SK-N-SH (cell line): Measurements from ENCODE around the gene NIPAL3. TPM values are rescaled to one million over a fixed set of nuclear protein-coding genes. Genes with fewer than 3 reads are reported as not detected.

Experiments used
- CTCF ChIA-PET: fragments of 300-600, 350-600 bp; formaldehyde crosslinking; extraction: SDS; loops from one replicate; lab custom pipeline; 2021; lab: Yijun Ruan, JAX
- POLR2A ChIA-PET: fragments of 350-600 bp; sonication (Branson Sonifier 250); formaldehyde crosslinking; extraction: SDS; loops from one replicate; lab custom pipeline; 2020; ENCODE audit warnings: antibody characterized with exemption, inconsistent platforms; lab: Yijun Ruan, JAX
- DNase-seq: peaks from one replicate; pipeline ENCODE4 v3.0.0; 2012
- H2AFZ ChIP-seq: fragments of 200-600 bp; sonication (generic); 2 replicates; pipeline ENCODE4 v1.8.1; 2016; ENCODE audit warnings: antibody characterized with exemption, mild to moderate bottlenecking, low read depth
- H3F3A ChIP-seq: fragments of 200-600 bp; sonication (generic); replicated peaks from 2 replicates; pipeline ENCODE3; 2016; ENCODE audit warnings: antibody characterized with exemption, mild to moderate bottlenecking; ENCODE audit not compliant: insufficient read depth
- H3K27ac ChIP-seq, 2 experiments: fragments of 200-500 bp in 1 of 2; fragments of 200-600 bp in 1 of 2; sonication (Bioruptor generic) in 1 of 2; sonication (generic), shearing (Covaris generic) in 1 of 2; 2 replicates each; pipeline versions ENCODE4 v1.5.1 to v1.6.1; 2014 to 2016; ENCODE audit warnings: low read depth in 2 of 2, inconsistent platforms in 1 of 2, low read length in 1 of 2, mild to moderate bottlenecking in 1 of 2, mixed read lengths in 1 of 2
- H3K27me3 ChIP-seq: fragments of 200-600 bp; sonication (generic), shearing (Covaris generic); 2 replicates; pipeline ENCODE4 v1.6.1; 2016; ENCODE audit warnings: mixed run types; ENCODE audit not compliant: insufficient read depth
- H3K36me3 ChIP-seq, 2 experiments: fragments of 200-500 bp in 1 of 2; fragments of 200-600 bp in 1 of 2; sonication (Bioruptor generic) in 1 of 2; sonication (generic) in 1 of 2; replicated peaks in 1 of 2; 2 replicates each; pipeline versions ENCODE3 to v1.5.1; 2014 to 2016; ENCODE audit warnings: low read length in 1 of 2, mild to moderate bottlenecking in 1 of 2; ENCODE audit not compliant: insufficient read depth in 2 of 2, control insufficient read depth in 1 of 2
- H3K4me1 ChIP-seq, 2 experiments: fragments of 200-500 bp in 1 of 2; fragments of 200-600 bp in 1 of 2; sonication (Bioruptor generic) in 1 of 2; sonication (generic), shearing (Covaris generic) in 1 of 2; 2 replicates each; pipeline versions ENCODE4 v1.5.1 to v1.6.1; 2014 to 2016; ENCODE audit warnings: low read depth in 1 of 2, low read length in 1 of 2, mixed run types in 1 of 2; ENCODE audit not compliant: insufficient read depth in 2 of 2, control insufficient read depth in 1 of 2
- H3K4me2 ChIP-seq: fragments of 200-600 bp; sonication (generic), shearing (Covaris generic); 2 replicates; pipeline ENCODE4 v1.6.1; 2017; ENCODE audit warnings: mixed run types
- H3K4me3 ChIP-seq, 2 experiments: fragments of 200-500 bp in 1 of 2; fragments of 200-600 bp in 1 of 2; sonication (Bioruptor generic) in 1 of 2; sonication (generic), shearing (Covaris generic) in 1 of 2; 2 replicates each; pipeline versions ENCODE4 v1.5.1 to v1.8.1; 2014 to 2016; ENCODE audit warnings: low read depth in 2 of 2, inconsistent platforms in 1 of 2, low read length in 1 of 2, mild to moderate bottlenecking in 1 of 2, mixed read lengths in 1 of 2, moderate library complexity in 1 of 2
- H3K79me2 ChIP-seq: fragments of 200-600 bp; sonication (generic); 2 replicates; pipeline ENCODE4 v1.8.1; 2017; ENCODE audit warnings: mild to moderate bottlenecking; ENCODE audit not compliant: insufficient read depth
- H3K9ac ChIP-seq: fragments of 200-600 bp; sonication (generic); 2 replicates; pipeline ENCODE4 v1.6.1; 2017; ENCODE audit warnings: mixed run types
- H3K9me2 ChIP-seq: fragments of 200-600 bp; sonication (generic); 2 replicates; pipeline ENCODE4 v1.6.1; 2017; ENCODE audit warnings: mixed run types
- H3K9me3 ChIP-seq: fragments of 200-600 bp; sonication (generic); 2 replicates; pipeline ENCODE4 v1.6.1; 2017; ENCODE audit warnings: mixed run types, mild to moderate bottlenecking, moderate library complexity
- H4K20me1 ChIP-seq: fragments of 200-600 bp; sonication (generic); 2 replicates; pipeline ENCODE4 v1.6.1; 2017; ENCODE audit warnings: mild to moderate bottlenecking, mixed run types; ENCODE audit not compliant: insufficient read depth
- ELF1 ChIP-seq: IDR thresholded peaks from 2 replicates; pipeline ENCODE4 v1.4.0; 2012
- FOXJ3 ChIP-seq: sonication (generic); formaldehyde crosslinking; IDR thresholded peaks from 2 replicates; pipeline ENCODE4 v1.5.1; 2020; ENCODE audit warnings: mild to moderate bottlenecking, missing genetic modification reagents
- GABPA ChIP-seq: IDR thresholded peaks from 2 replicates; pipeline ENCODE4 v1.4.0; 2012; ENCODE audit warnings: low read depth, mild to moderate bottlenecking
- GATA2 ChIP-seq: sonication (generic); formaldehyde crosslinking; IDR thresholded peaks from 2 replicates; pipeline ENCODE4 v1.5.0; 2020; ENCODE audit warnings: mild to moderate bottlenecking, missing genetic modification reagents
- IRF3 ChIP-seq: fragments of 150-350 bp; IDR thresholded peaks from 2 replicates; pipeline ENCODE4 v1.6.1; 2016; ENCODE audit warnings: mild to moderate bottlenecking, low read depth, low read length
- MXI1 ChIP-seq: IDR thresholded peaks from 2 replicates; pipeline ENCODE4 v1.6.1; 2012; ENCODE audit warnings: mild to moderate bottlenecking, low read depth, low read length, improper control_type of control experiment
- NFIC ChIP-seq: IDR thresholded peaks from 2 replicates; pipeline ENCODE4 v1.4.0; 2012; ENCODE audit warnings: borderline replicate concordance
- PBX3 ChIP-seq: IDR thresholded peaks from 2 replicates; pipeline ENCODE4; 2012
- POLR2AphosphoS5 ChIP-seq: IDR thresholded peaks from 2 replicates; pipeline ENCODE4 v1.6.1; 2012; ENCODE audit warnings: low read depth, low read length
- RCOR1 ChIP-seq: fragments of 150-350 bp; IDR thresholded peaks from 2 replicates; pipeline ENCODE4 v1.6.1; 2017; ENCODE audit warnings: antibody characterized with exemption, low read length
- RFX5 ChIP-seq: IDR thresholded peaks from 2 replicates; pipeline ENCODE4 v1.6.1; 2012; ENCODE audit warnings: mild to moderate bottlenecking, improper control_type of control experiment, low read length
- SIN3A ChIP-seq: IDR thresholded peaks from 2 replicates; pipeline ENCODE4 v1.6.1; 2012; ENCODE audit warnings: low read depth, mild to moderate bottlenecking, low read length, moderate library complexity, borderline replicate concordance
- SMC3 ChIP-seq: IDR thresholded peaks from 2 replicates; pipeline ENCODE4 v1.6.1; 2012; ENCODE audit warnings: low read depth, low read length, improper control_type of control experiment
- TEAD4 ChIP-seq: IDR thresholded peaks from 2 replicates; pipeline ENCODE4 v1.4.0; 2012; ENCODE audit warnings: mild to moderate bottlenecking, borderline replicate concordance; ENCODE audit not compliant: insufficient read depth
- USF1 ChIP-seq: IDR thresholded peaks from 2 replicates; pipeline ENCODE4 v1.4.0; 2012; ENCODE audit warnings: low read depth, borderline replicate concordance
- YY1 ChIP-seq: IDR thresholded peaks from 2 replicates; pipeline ENCODE4 v1.4.0; 2012; ENCODE audit warnings: low read depth, mild to moderate bottlenecking
- ZBTB33 ChIP-seq: IDR thresholded peaks from 2 replicates; pipeline ENCODE4 v1.4.0; 2012; ENCODE audit warnings: low read depth, borderline replicate concordance
- WGBS: methylation state at CpG from one replicate; pipeline ENCODE4 v1.1.6; 2017; ENCODE audit warnings: low lambda C conversion rate; 5-methylcytosine and 5-hydroxymethylcytosine counted together
- polyA plus RNA-seq, 3 experiments: library from polyadenylated mRNA; depleted of rRNA; stranded (reverse); fragments of >200 nt; gene quantifications; 2 replicates each; pipeline ENCODE4 v1.2.3, GENCODE V29; 2012

NIPAL3 gene
- polyA plus RNA-seq, 1 of the 3 experiments (the other 2 are of a cell fraction): 20.3 TPM

- H3K27ac ChIP-seq: no peak overlapping the region
These were observed 55.0 kb downstream of the NIPAL3 start for GRCh38 chr1:24470592-24470991.

More at GRCh38 chr1:24470592-24470991, 55.0 kb downstream of the NIPAL3 start:
- Histone ChIP-seq H3K36me3 (no peaks in the 10 kb centered on the region), H3K79me2 (no peaks in the 10 kb centered on the region), H4K20me1 (no peaks in the 10 kb centered on the region), H3F3A (no peaks in the 10 kb centered on the region), H3K9me3 (no peaks in the 10 kb centered on the region), H3K4me1 (no peaks in the 10 kb centered on the region), H2AFZ (no peak overlapping the region), H3K9ac (no peak overlapping the region), H3K4me3 (no peak overlapping the region), H3K4me2 (no peak overlapping the region), H3K27me3 (no peaks in the 10 kb centered on the region), H3K9me2 (no peaks in the 10 kb centered on the region)
- no peak for DNase-seq
- 82% methylated on average over 2 of the region's 2 CpGs for WGBS
- TF ChIP-seq GATA2 (CRISPR knock-in tag) (no peak), SIN3A (no peak), SMC3 (no peak), ZBTB33 (no peak), TEAD4 (no peak), RFX5 (no peak), RCOR1 (no peak), GABPA (no peak), FOXJ3 (CRISPR knock-in tag) (no peak), YY1 (no peak), MXI1 (no peak), IRF3 (no peak), PBX3 (no peak), NFIC (no peak), POLR2AphosphoS5 (no peak), ELF1 (no peak), USF1 (no peak)
- ChIA-PET CTCF (no interaction called here), POLR2A (no interaction called here)
